Glutamatergic neuron (in vitro differentiated cells): ENCODE results near the gene TIA1. TPM values are rescaled to one million over a fixed set of nuclear protein-coding genes. Genes with fewer than 3 reads are reported as not detected.
"Not testable (repeated sequence)": the region's sequence is repeated elsewhere in the genome, so short reads cannot be mapped to it uniquely, and the experiment has no call there.

Experiments used
- DNase-seq: peaks from one replicate; pipeline ENCODE4 v3.0.0; 2022
- H3K27ac Mint-ChIP-seq: one replicate; pipeline ENCODE4 v1.8.0; 2020; ENCODE audit warnings: mild to moderate bottlenecking, mixed read lengths, inconsistent platforms; ENCODE audit not compliant: unreplicated experiment
- H3K27me3 Mint-ChIP-seq: one replicate; pipeline ENCODE4 v1.8.0; 2020; ENCODE audit warnings: mild to moderate bottlenecking, moderate library complexity, mixed read lengths, inconsistent platforms; ENCODE audit not compliant: unreplicated experiment
- H3K36me3 Mint-ChIP-seq: one replicate; pipeline ENCODE4 v1.8.0; 2020; ENCODE audit warnings: mild to moderate bottlenecking, mixed read lengths, inconsistent platforms; ENCODE audit not compliant: unreplicated experiment
- H3K4me1 Mint-ChIP-seq: one replicate; pipeline ENCODE4 v1.8.0; 2020; ENCODE audit warnings: mild to moderate bottlenecking, low read depth, mixed read lengths, inconsistent platforms; ENCODE audit not compliant: unreplicated experiment
- H3K4me3 Mint-ChIP-seq: one replicate; pipeline ENCODE4 v1.8.0; 2020; ENCODE audit warnings: mild to moderate bottlenecking, mixed read lengths, inconsistent platforms; ENCODE audit not compliant: unreplicated experiment
- H3K9me3 Mint-ChIP-seq: one replicate; pipeline ENCODE4 v1.8.0; 2020; ENCODE audit warnings: mild to moderate bottlenecking, moderate library complexity, mixed read lengths, inconsistent platforms; ENCODE audit not compliant: unreplicated experiment
- CTCF ChIP-seq: fragments of 200-600 bp; sonication (generic); IDR thresholded peaks from one replicate; pipeline ENCODE4 v1.5.0; 2021; ENCODE audit not compliant: partially characterized antibody, unreplicated experiment
- total RNA-seq: library from RNA; stranded (reverse); fragmentation: NEBNext Ultra II Directional; extraction: Animal tissue kit (Norgen Biotek cat#: 25700); gene quantifications from one replicate; pipeline ENCODE4 v1.2.1, GENCODE V29; 2021; ENCODE audit not compliant: unreplicated experiment

The TIA1 gene
- total RNA-seq, 1 donor from 2014 or later, result 403 TPM

GRCh38 chr2:70242552-70242951 is 5.9 kb downstream of the TIA1 start:
- no peak for TF ChIP-seq CTCF
- no peaks in the 10 kb centered on the region for H3K36me3 Mint-ChIP-seq
- peaks cover 7% of the 10 kb centered on the region for H3K9me3 Mint-ChIP-seq
- H3K4me1 Mint-ChIP-seq, result peaks cover 7% of the 10 kb centered on the region
- peaks cover 4% of the 10 kb centered on the region for H3K27me3 Mint-ChIP-seq
- no peak for DNase-seq
- no peak overlapping the region for H3K27ac Mint-ChIP-seq
- H3K4me3 Mint-ChIP-seq, result peak overlapping the region; percentile 10

- Mint-ChIP-seq H3K27ac (no peak overlapping the region), H3K9me3 (peaks cover 2% of the 10 kb centered on the region), H3K4me1 (peaks cover 9% of the 10 kb centered on the region), H3K4me3 (peak overlapping the region; percentile 30), H3K36me3 (no peaks in the 10 kb centered on the region), H3K27me3 (peaks cover 1% of the 10 kb centered on the region)
- no peak for DNase-seq
- no peak for TF ChIP-seq CTCF
Observed at GRCh38 chr2:70241340-70241739, 7.1 kb downstream of the TIA1 start.

- H3K27ac Mint-ChIP-seq, result no peak overlapping the region
- no peak for TF ChIP-seq CTCF
- peaks cover 1% of the 10 kb centered on the region for H3K27me3 Mint-ChIP-seq
- peaks cover 2% of the 10 kb centered on the region for H3K9me3 Mint-ChIP-seq
- no peaks in the 10 kb centered on the region for H3K36me3 Mint-ChIP-seq
- DNase-seq, result no peak
- H3K4me3 Mint-ChIP-seq, result no peak overlapping the region
- H3K4me1 Mint-ChIP-seq, result peaks cover 9% of the 10 kb centered on the region
Observed at GRCh38 chr2:70240599-70240998, 7.8 kb downstream of the TIA1 start.

- H3K27me3 Mint-ChIP-seq, result no peaks in the 10 kb centered on the region
- peaks cover 2% of the 10 kb centered on the region for H3K9me3 Mint-ChIP-seq
- no peaks in the 10 kb centered on the region for H3K36me3 Mint-ChIP-seq
- peaks cover 7% of the 10 kb centered on the region for H3K4me1 Mint-ChIP-seq
- no peak for TF ChIP-seq CTCF
- H3K27ac Mint-ChIP-seq, result peak overlapping the region; percentile 90
- no peak for DNase-seq
- H3K4me3 Mint-ChIP-seq, result peak overlapping the region; percentile 63
Observed at GRCh38 chr2:70233926-70234325, 14.5 kb downstream of the TIA1 start.

- no peak for TF ChIP-seq CTCF
- Mint-ChIP-seq H3K4me1 (no peaks in the 10 kb centered on the region), H3K27me3 (no peaks in the 10 kb centered on the region), H3K36me3 (no peaks in the 10 kb centered on the region), H3K27ac (no peak overlapping the region), H3K9me3 (no peaks in the 10 kb centered on the region), H3K4me3 (no peak overlapping the region)
- DNase-seq, result no peak
Observed at GRCh38 chr2:70226781-70227180, 21.6 kb downstream of the TIA1 start.

- not testable (repeated sequence) for H3K27me3 Mint-ChIP-seq, H3K27ac Mint-ChIP-seq, H3K4me3 Mint-ChIP-seq, H3K36me3 Mint-ChIP-seq, DNase-seq, H3K9me3 Mint-ChIP-seq, H3K4me1 Mint-ChIP-seq
Observed at GRCh38 chr2:70223305-70223704, 25.1 kb downstream of the TIA1 start.
